Panc1 (cell line): ENCODE measurements around the gene FRMD4A.

ENCODE experiments used
- POLR2AphosphoS5 ChIP-seq: IDR thresholded peaks from 2 replicates; pipeline ENCODE4 v1.6.1; 2012; ENCODE audit warnings: mild to moderate bottlenecking, low read depth, low read length, moderate library complexity
- TCF7L2 ChIP-seq: IDR thresholded peaks from 2 replicates; pipeline ENCODE4 v1.6.1; 2011; ENCODE audit warnings: mild to moderate bottlenecking, low read depth, low read length, inconsistent platforms
- TF ChIP-seq, protein P1 (sequence below): fragments of 450-650 bp; IDR thresholded peaks from 2 replicates; pipeline ENCODE4 v1.5.1; 2017; ENCODE audit warnings: mild to moderate bottlenecking
- TF ChIP-seq, protein P2 (sequence below), 2 experiments: IDR thresholded peaks; 2 replicates each; pipeline ENCODE4 v1.6.1; 2011 to 2012; ENCODE audit warnings: low read depth in 2 of 2, control low read depth in 1 of 2, low read length in 1 of 2, mild to moderate bottlenecking in 1 of 2, moderate library complexity in 1 of 2; ENCODE audit not compliant: insufficient read depth in 1 of 2

GRCh38 chr10:13706175-13706574 lies 624.5 kb downstream of the FRMD4A start:
- TF ChIP-seq, protein P1, sequence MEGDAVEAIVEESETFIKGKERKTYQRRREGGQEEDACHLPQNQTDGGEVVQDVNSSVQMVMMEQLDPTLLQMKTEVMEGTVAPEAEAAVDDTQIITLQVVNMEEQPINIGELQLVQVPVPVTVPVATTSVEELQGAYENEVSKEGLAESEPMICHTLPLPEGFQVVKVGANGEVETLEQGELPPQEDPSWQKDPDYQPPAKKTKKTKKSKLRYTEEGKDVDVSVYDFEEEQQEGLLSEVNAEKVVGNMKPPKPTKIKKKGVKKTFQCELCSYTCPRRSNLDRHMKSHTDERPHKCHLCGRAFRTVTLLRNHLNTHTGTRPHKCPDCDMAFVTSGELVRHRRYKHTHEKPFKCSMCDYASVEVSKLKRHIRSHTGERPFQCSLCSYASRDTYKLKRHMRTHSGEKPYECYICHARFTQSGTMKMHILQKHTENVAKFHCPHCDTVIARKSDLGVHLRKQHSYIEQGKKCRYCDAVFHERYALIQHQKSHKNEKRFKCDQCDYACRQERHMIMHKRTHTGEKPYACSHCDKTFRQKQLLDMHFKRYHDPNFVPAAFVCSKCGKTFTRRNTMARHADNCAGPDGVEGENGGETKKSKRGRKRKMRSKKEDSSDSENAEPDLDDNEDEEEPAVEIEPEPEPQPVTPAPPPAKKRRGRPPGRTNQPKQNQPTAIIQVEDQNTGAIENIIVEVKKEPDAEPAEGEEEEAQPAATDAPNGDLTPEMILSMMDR = no peak
- TF ChIP-seq TCF7L2 = no peak
- TF ChIP-seq POLR2AphosphoS5 = no peak
- TF ChIP-seq, protein P2, sequence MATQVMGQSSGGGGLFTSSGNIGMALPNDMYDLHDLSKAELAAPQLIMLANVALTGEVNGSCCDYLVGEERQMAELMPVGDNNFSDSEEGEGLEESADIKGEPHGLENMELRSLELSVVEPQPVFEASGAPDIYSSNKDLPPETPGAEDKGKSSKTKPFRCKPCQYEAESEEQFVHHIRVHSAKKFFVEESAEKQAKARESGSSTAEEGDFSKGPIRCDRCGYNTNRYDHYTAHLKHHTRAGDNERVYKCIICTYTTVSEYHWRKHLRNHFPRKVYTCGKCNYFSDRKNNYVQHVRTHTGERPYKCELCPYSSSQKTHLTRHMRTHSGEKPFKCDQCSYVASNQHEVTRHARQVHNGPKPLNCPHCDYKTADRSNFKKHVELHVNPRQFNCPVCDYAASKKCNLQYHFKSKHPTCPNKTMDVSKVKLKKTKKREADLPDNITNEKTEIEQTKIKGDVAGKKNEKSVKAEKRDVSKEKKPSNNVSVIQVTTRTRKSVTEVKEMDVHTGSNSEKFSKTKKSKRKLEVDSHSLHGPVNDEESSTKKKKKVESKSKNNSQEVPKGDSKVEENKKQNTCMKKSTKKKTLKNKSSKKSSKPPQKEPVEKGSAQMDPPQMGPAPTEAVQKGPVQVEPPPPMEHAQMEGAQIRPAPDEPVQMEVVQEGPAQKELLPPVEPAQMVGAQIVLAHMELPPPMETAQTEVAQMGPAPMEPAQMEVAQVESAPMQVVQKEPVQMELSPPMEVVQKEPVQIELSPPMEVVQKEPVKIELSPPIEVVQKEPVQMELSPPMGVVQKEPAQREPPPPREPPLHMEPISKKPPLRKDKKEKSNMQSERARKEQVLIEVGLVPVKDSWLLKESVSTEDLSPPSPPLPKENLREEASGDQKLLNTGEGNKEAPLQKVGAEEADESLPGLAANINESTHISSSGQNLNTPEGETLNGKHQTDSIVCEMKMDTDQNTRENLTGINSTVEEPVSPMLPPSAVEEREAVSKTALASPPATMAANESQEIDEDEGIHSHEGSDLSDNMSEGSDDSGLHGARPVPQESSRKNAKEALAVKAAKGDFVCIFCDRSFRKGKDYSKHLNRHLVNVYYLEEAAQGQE (IDR thresholded peaks at IDR 0.05; ENCODE audit: insufficient read depth in 1 of 2, low read depth in 2 of 2, low read length in 1 of 2) = no peak
